Glutamatergic neuron (in vitro differentiated cells): ENCODE results near the gene NCAM1. TPM values are rescaled to one million over a fixed set of nuclear protein-coding genes. Genes with fewer than 3 reads are reported as not detected.
"Not testable (repeated sequence)": the region's sequence is repeated elsewhere in the genome, so short reads cannot be mapped to it uniquely, and the experiment has no call there.

Experiments
- DNase-seq: peaks from one replicate; pipeline ENCODE4 v3.0.0; 2022
- H3K27ac Mint-ChIP-seq: one replicate; pipeline ENCODE4 v1.8.0; 2020; ENCODE audit warnings: mild to moderate bottlenecking, mixed read lengths, inconsistent platforms; ENCODE audit not compliant: unreplicated experiment
- H3K27me3 Mint-ChIP-seq: one replicate; pipeline ENCODE4 v1.8.0; 2020; ENCODE audit warnings: mild to moderate bottlenecking, moderate library complexity, mixed read lengths, inconsistent platforms; ENCODE audit not compliant: unreplicated experiment
- H3K36me3 Mint-ChIP-seq: one replicate; pipeline ENCODE4 v1.8.0; 2020; ENCODE audit warnings: mild to moderate bottlenecking, mixed read lengths, inconsistent platforms; ENCODE audit not compliant: unreplicated experiment
- H3K4me1 Mint-ChIP-seq: one replicate; pipeline ENCODE4 v1.8.0; 2020; ENCODE audit warnings: mild to moderate bottlenecking, low read depth, mixed read lengths, inconsistent platforms; ENCODE audit not compliant: unreplicated experiment
- H3K4me3 Mint-ChIP-seq: one replicate; pipeline ENCODE4 v1.8.0; 2020; ENCODE audit warnings: mild to moderate bottlenecking, mixed read lengths, inconsistent platforms; ENCODE audit not compliant: unreplicated experiment
- H3K9me3 Mint-ChIP-seq: one replicate; pipeline ENCODE4 v1.8.0; 2020; ENCODE audit warnings: mild to moderate bottlenecking, moderate library complexity, mixed read lengths, inconsistent platforms; ENCODE audit not compliant: unreplicated experiment
- CTCF ChIP-seq: fragments of 200-600 bp; sonication (generic); IDR thresholded peaks from one replicate; pipeline ENCODE4 v1.5.0; 2021; ENCODE audit not compliant: partially characterized antibody, unreplicated experiment
- total RNA-seq: library from RNA; stranded (reverse); fragmentation: NEBNext Ultra II Directional; extraction: Animal tissue kit (Norgen Biotek cat#: 25700); gene quantifications from one replicate; pipeline ENCODE4 v1.2.1, GENCODE V29; 2021; ENCODE audit not compliant: unreplicated experiment

Gene NCAM1
- total RNA-seq, 1 donor from 2014 or later, result 819 TPM

GRCh38 chr11:113289431-113290187 is 328.4 kb downstream of the NCAM1 start:
- H3K27ac Mint-ChIP-seq, result no peak overlapping the region
- H3K4me3 Mint-ChIP-seq, result no peak overlapping the region
- TF ChIP-seq CTCF, result peak; percentile 93
- peaks cover 4% of the 10 kb centered on the region for H3K36me3 Mint-ChIP-seq
- H3K27me3 Mint-ChIP-seq, result peaks cover 10% of the 10 kb centered on the region
- H3K9me3 Mint-ChIP-seq, result peaks cover 3% of the 10 kb centered on the region
- H3K4me1 Mint-ChIP-seq, result peaks cover 23% of the 10 kb centered on the region
- DNase-seq, result peak; percentile 83

GRCh38 chr11:113293936-113294335 is 332.7 kb downstream of the NCAM1 start:
- no peaks in the 10 kb centered on the region for H3K36me3 Mint-ChIP-seq
- no peak for TF ChIP-seq CTCF
- peaks cover 11% of the 10 kb centered on the region for H3K4me1 Mint-ChIP-seq
- H3K27ac Mint-ChIP-seq, result no peak overlapping the region
- no peak overlapping the region for H3K4me3 Mint-ChIP-seq
- peaks cover 1% of the 10 kb centered on the region for H3K27me3 Mint-ChIP-seq
- no peak for DNase-seq
- H3K9me3 Mint-ChIP-seq, result no peaks in the 10 kb centered on the region

GRCh38 chr11:113295993-113296392 is 334.8 kb downstream of the NCAM1 start:
- DNase-seq, result no peak
- peaks cover 1% of the 10 kb centered on the region for H3K27me3 Mint-ChIP-seq
- H3K4me3 Mint-ChIP-seq, result no peak overlapping the region
- no peaks in the 10 kb centered on the region for H3K36me3 Mint-ChIP-seq
- no peak overlapping the region for H3K27ac Mint-ChIP-seq
- TF ChIP-seq CTCF, result no peak
- H3K9me3 Mint-ChIP-seq, result no peaks in the 10 kb centered on the region
- H3K4me1 Mint-ChIP-seq, result peaks cover 9% of the 10 kb centered on the region

- peaks cover 9% of the 10 kb centered on the region for H3K4me1 Mint-ChIP-seq
- TF ChIP-seq CTCF, result no peak
- H3K4me3 Mint-ChIP-seq, result no peak overlapping the region
- peaks cover 1% of the 10 kb centered on the region for H3K27me3 Mint-ChIP-seq
- no peak overlapping the region for H3K27ac Mint-ChIP-seq
- H3K9me3 Mint-ChIP-seq, result no peaks in the 10 kb centered on the region
- no peaks in the 10 kb centered on the region for H3K36me3 Mint-ChIP-seq
- no peak for DNase-seq
These were observed 335.4 kb downstream of the NCAM1 start for GRCh38 chr11:113296447-113297205.

GRCh38 chr11:113298496-113298895 is 337.3 kb downstream of the NCAM1 start:
- not testable (repeated sequence) for H3K27me3 Mint-ChIP-seq, H3K9me3 Mint-ChIP-seq, H3K4me3 Mint-ChIP-seq, H3K27ac Mint-ChIP-seq, DNase-seq, H3K4me1 Mint-ChIP-seq, H3K36me3 Mint-ChIP-seq
